ENCODE results near the gene TMEM219. TPM values are rescaled to one million over a fixed set of nuclear protein-coding genes. Genes with fewer than 3 reads are reported as not detected.

TMEM219 gene
- total RNA-seq, 1 experiment from 2014 or later, result 69.6 TPM

- peaks cover 9% of the 10 kb centered on the region for H3K36me3 Mint-ChIP-seq
- DNase-seq (ENCODE audit: low spot score) (no peak), ATAC-seq (peak; percentile 14)
- CTCF ChIA-PET, result interaction anchor here (0.6 to 2.4 kb wide), 16 partner anchors 8 to 314 kb away, joined by 3 to 24 read pairs (median 4); partner anchors contain the start of genes KIF22, PAGR1, TAOK2 and TLCD3B
- peaks cover 16% of the 10 kb centered on the region for H3K4me1 Mint-ChIP-seq
- no peak overlapping the region for H3K4me3 Mint-ChIP-seq
- H3K27me3 Mint-ChIP-seq (ENCODE audit: low read depth), result peaks cover 10% of the 10 kb centered on the region
- TF ChIP-seq CTCF (IDR thresholded peaks at IDR 0.05) (peak; percentile 50; the same call in 1 of the 2 replicates), NFATC4 (CRISPR knock-in tag; IDR thresholded peaks at IDR 0.05) (no peak)
- H3K27ac Mint-ChIP-seq, result no peak overlapping the region
- H3K9me3 Mint-ChIP-seq, result no peaks in the 10 kb centered on the region
- POLR2A ChIA-PET, result no interaction called here
These were observed 43.6 kb downstream of the TMEM219 start for GRCh38 chr16:30005341-30006094.

GRCh38 chr16:30006095-30006473, 44.2 kb downstream of the TMEM219 start:
- peaks cover 11% of the 10 kb centered on the region for H3K27me3 Mint-ChIP-seq (ENCODE audit: low read depth)
- no peaks in the 10 kb centered on the region for H3K9me3 Mint-ChIP-seq
- POLR2A ChIA-PET, result no interaction called here
- CTCF ChIA-PET, result interaction anchor here (0.6 to 2.4 kb wide), 15 partner anchors 8 to 315 kb away, joined by 3 to 24 read pairs (median 4); partner anchors contain the start of genes KIF22, PAGR1, TAOK2 and TLCD3B
- ATAC-seq (no peak), DNase-seq (ENCODE audit: low spot score) (no peak)
- peaks cover 9% of the 10 kb centered on the region for H3K36me3 Mint-ChIP-seq
- peaks cover 15% of the 10 kb centered on the region for H3K4me1 Mint-ChIP-seq
- no peak overlapping the region for H3K27ac Mint-ChIP-seq
- TF ChIP-seq FOXP1 (CRISPR knock-in tag; IDR thresholded peaks at IDR 0.05; ENCODE audit: borderline replicate concordance) (no peak), PREB (CRISPR knock-in tag; IDR thresholded peaks at IDR 0.05; ENCODE audit: borderline replicate concordance) (no peak), MLX (CRISPR knock-in tag; IDR thresholded peaks at IDR 0.05) (no peak), CREB1 (CRISPR knock-in tag; IDR thresholded peaks at IDR 0.05) (no peak), EMX1 (CRISPR knock-in tag; IDR thresholded peaks at IDR 0.05) (no peak), ZNF317 (CRISPR knock-in tag; IDR thresholded peaks at IDR 0.05; ENCODE audit: borderline replicate concordance, low read depth) (no peak), ZNF416 (CRISPR knock-in tag; IDR thresholded peaks at IDR 0.05) (no peak), TP53 (CRISPR knock-in tag; IDR thresholded peaks at IDR 0.05) (no peak), SOX15 (CRISPR knock-in tag; IDR thresholded peaks at IDR 0.05) (no peak), TCF7 (CRISPR knock-in tag; IDR thresholded peaks at IDR 0.05; ENCODE audit: low read depth) (no peak), CBFB (CRISPR knock-in tag; IDR thresholded peaks at IDR 0.05; ENCODE audit: low read depth) (no peak), STAT6 (CRISPR knock-in tag; conservative IDR thresholded peaks at IDR 0.05; ENCODE audit: low read depth) (no peak), CREM (CRISPR knock-in tag; IDR thresholded peaks at IDR 0.05) (no peak), ZMAT4 (CRISPR knock-in tag; IDR thresholded peaks at IDR 0.05) (no peak), ATF3 (CRISPR knock-in tag; conservative IDR thresholded peaks at IDR 0.05) (no peak), ATF1 (CRISPR knock-in tag; IDR thresholded peaks at IDR 0.05) (no peak), GRHL2 (CRISPR knock-in tag; IDR thresholded peaks at IDR 0.05; ENCODE audit: insufficient replicate concordance, severe bottlenecking) (no peak), ZNF232 (CRISPR knock-in tag; IDR thresholded peaks at IDR 0.05) (no peak), KAT7 (CRISPR knock-in tag; IDR thresholded peaks at IDR 0.05; ENCODE audit: borderline replicate concordance) (no peak), ZNF281 (CRISPR knock-in tag; IDR thresholded peaks at IDR 0.05) (no peak)
- H3K4me3 Mint-ChIP-seq, result no peak overlapping the region
